Prostate gland (tissue), 2 donors: Measurements from ENCODE around the gene TBC1D14. TPM values are rescaled to one million over a fixed set of nuclear protein-coding genes. Genes with fewer than 3 reads are reported as not detected.
A peak's percentile ranks its signal among the peaks of the same experiment; 100 is the strongest.

ENCODE experiments used
- DNase-seq: peaks from one replicate; pipeline ENCODE4 v3.0.0-alpha.2; 2019; ENCODE audit warnings: low spot score
- H3K27ac ChIP-seq, 2 donors: fragments of 200-600 bp; sonication (generic); 2 replicates each; pipeline ENCODE4 v1.5.1; 2017 to 2019
- H3K27me3 ChIP-seq: fragments of 200-600 bp; sonication (generic); replicated peaks from 2 replicates; pipeline ENCODE4 v1.5.1; 2019; ENCODE audit not compliant: insufficient read depth
- H3K36me3 ChIP-seq, 2 donors: fragments of 200-600 bp; sonication (generic); 1 replicate in 1 of 2; 2 replicates in 1 of 2; pipeline versions ENCODE4 v1.5.1 to v1.8.1; 2017 to 2019
- H3K4me1 ChIP-seq: fragments of 200-600 bp; sonication (generic); replicated peaks from 2 replicates; pipeline ENCODE4 v1.5.1; 2019
- H3K4me3 ChIP-seq, 2 donors: fragments of 200-600 bp; sonication (generic); 2 replicates each; pipeline ENCODE4 v1.5.1; 2017 to 2019
- H3K9me3 ChIP-seq: fragments of 200-600 bp; sonication (generic); 2 replicates; pipeline ENCODE4 v1.5.1; 2017
- POLR2A ChIP-seq: fragments of 450-650 bp; IDR thresholded peaks from one replicate; pipeline ENCODE4 v1.6.1; 2016; ENCODE audit warnings: antibody characterized with exemption, mild to moderate bottlenecking
- POLR2AphosphoS5 ChIP-seq: sonication (generic); formaldehyde crosslinking; IDR thresholded peaks from one replicate; pipeline ENCODE4 v1.6.1; 2017; ENCODE audit warnings: antibody characterized with exemption
- WGBS: methylation state at CpG from one replicate; pipeline ENCODE4 v1.1.5; 2018; 5-methylcytosine and 5-hydroxymethylcytosine counted together
- intact Hi-C: fragments of 100-400 bp; cut with DNase I; formaldehyde crosslinking; loops from one replicate; pipeline ENCODE4 v1.14.2; 2022
- total RNA-seq, 2 donors: library from RNA; depleted of rRNA; stranded (reverse); fragments of >200 nt; gene quantifications; one replicate each; pipeline ENCODE4 v1.1.0, GENCODE V29; 2016
- TF ChIP-seq, protein P1 (sequence below), 4 experiments: fragments of 200-600 bp in 2 of 4; fragments of 450-650 bp in 2 of 4; sonication (generic) in 2 of 4; IDR thresholded peaks; 1 replicate in 3 of 4; 2 replicates in 1 of 4; pipeline ENCODE4 v1.5.1; 2016 to 2019; ENCODE audit warnings: antibody characterized with exemption in 4 of 4, mild to moderate bottlenecking in 2 of 4, moderate library complexity in 2 of 4

Gene TBC1D14
- total RNA-seq, 2 donors from 2014 or later: 56.2 to 90.5 TPM

DNA sequence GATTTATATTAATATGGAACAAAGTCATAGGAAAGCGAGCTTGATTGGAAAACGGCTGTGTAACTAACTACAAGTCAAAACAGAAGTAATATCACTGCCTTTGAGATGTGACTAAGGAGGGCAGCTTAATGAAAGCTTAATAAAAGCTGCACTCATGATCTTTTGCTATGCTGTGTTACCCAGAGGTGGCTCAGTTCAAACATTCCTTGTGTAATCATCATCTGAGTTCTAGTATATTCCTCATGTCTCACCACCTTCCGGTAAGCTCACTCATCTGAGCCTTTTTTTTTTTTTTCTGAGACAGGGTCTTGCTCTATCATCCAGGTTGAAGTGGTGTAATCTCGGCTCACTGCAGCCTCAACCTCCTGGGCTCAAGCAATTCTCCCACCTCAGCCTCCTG is 153.2 kb downstream of the TBC1D14 start:
- intact Hi-C loops: no loop called here
- no peaks in the 10 kb centered on the region for H3K9me3 ChIP-seq
- no peak overlapping the region for H3K4me3 ChIP-seq
- no peak overlapping the region for H3K27ac ChIP-seq
- no peaks in the 10 kb centered on the region for H3K36me3 ChIP-seq
- DNase-seq: no peak
- 92% methylated on average over 4 of the region's 4 CpGs for WGBS
- TF ChIP-seq POLR2AphosphoS5: no peak
- TF ChIP-seq, protein P1, sequence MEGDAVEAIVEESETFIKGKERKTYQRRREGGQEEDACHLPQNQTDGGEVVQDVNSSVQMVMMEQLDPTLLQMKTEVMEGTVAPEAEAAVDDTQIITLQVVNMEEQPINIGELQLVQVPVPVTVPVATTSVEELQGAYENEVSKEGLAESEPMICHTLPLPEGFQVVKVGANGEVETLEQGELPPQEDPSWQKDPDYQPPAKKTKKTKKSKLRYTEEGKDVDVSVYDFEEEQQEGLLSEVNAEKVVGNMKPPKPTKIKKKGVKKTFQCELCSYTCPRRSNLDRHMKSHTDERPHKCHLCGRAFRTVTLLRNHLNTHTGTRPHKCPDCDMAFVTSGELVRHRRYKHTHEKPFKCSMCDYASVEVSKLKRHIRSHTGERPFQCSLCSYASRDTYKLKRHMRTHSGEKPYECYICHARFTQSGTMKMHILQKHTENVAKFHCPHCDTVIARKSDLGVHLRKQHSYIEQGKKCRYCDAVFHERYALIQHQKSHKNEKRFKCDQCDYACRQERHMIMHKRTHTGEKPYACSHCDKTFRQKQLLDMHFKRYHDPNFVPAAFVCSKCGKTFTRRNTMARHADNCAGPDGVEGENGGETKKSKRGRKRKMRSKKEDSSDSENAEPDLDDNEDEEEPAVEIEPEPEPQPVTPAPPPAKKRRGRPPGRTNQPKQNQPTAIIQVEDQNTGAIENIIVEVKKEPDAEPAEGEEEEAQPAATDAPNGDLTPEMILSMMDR (IDR thresholded peaks at IDR 0.05): no peak
- TF ChIP-seq POLR2A: no peak
- peaks cover 7% of the 10 kb centered on the region for H3K4me1 ChIP-seq
- no peaks in the 10 kb centered on the region for H3K27me3 ChIP-seq

DNA sequence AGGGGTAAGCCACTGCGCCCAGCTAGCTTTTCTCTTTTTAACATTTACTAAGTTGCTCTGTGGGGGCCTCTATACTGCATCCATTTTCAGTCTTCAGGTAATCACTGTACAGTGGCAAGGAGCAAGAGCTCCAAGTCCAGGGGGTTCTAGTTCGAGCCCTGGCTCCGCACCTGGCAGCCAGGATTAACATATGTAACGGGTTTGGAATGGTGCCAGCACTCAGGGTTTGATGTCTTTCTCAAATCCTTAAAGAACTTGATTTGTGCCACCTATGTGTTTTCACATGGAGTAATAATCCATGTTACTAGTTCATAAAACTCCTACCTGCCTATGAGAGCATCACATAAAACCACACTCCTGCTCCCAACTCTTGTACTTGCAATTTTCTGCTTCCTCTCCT is 153.7 kb downstream of the TBC1D14 start:
- Histone ChIP-seq H3K27ac (no peak overlapping the region), H3K9me3 (no peaks in the 10 kb centered on the region), H3K27me3 (no peaks in the 10 kb centered on the region), H3K4me1 (peaks cover 7% of the 10 kb centered on the region), H3K4me3 (no peak overlapping the region), H3K36me3 (no peaks in the 10 kb centered on the region)
- WGBS: 73% methylated on average over 4 of the region's 4 CpGs
- TF ChIP-seq, protein P1 (IDR thresholded peaks at IDR 0.05): no peak
- no peak for TF ChIP-seq POLR2AphosphoS5
- intact Hi-C loops: no loop called here
- no peak for DNase-seq

DNA sequence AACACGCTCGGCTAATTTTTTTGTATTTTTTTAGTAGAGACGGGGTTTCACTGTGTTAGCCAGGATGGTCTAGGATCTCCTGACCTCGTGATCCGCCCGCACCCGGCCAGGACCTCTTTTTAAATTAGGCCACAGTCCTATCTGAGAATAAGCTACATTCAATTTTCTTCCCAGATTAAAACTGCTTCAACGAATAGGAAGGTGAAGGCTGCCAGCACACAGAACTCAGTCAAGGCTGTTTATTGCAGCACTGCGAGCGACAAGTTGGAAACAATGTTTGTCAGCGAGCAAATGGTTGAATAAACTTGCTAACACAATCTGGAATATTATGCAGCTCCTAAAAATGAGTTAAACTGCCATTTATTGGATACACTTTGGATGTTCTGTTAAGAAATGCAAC is 156.4 kb downstream of the TBC1D14 start:
- no peak overlapping the region for H3K4me3 ChIP-seq
- H3K27me3 ChIP-seq: no peaks in the 10 kb centered on the region
- TF ChIP-seq POLR2AphosphoS5 (no peak), POLR2A (no peak)
- TF ChIP-seq, protein P1 (IDR thresholded peaks at IDR 0.05): no peak
- H3K4me1 ChIP-seq: peaks cover 7% of the 10 kb centered on the region
- no peaks in the 10 kb centered on the region for H3K36me3 ChIP-seq
- intact Hi-C loops: loop anchor here (5.0 kb wide), 1 partner anchor 94 kb away; no protein-coding TSS in a partner anchor
- H3K27ac ChIP-seq: no peak overlapping the region
- 92% methylated on average over 11 of the region's 11 CpGs for WGBS
- no peak for DNase-seq
- no peaks in the 10 kb centered on the region for H3K9me3 ChIP-seq

DNA sequence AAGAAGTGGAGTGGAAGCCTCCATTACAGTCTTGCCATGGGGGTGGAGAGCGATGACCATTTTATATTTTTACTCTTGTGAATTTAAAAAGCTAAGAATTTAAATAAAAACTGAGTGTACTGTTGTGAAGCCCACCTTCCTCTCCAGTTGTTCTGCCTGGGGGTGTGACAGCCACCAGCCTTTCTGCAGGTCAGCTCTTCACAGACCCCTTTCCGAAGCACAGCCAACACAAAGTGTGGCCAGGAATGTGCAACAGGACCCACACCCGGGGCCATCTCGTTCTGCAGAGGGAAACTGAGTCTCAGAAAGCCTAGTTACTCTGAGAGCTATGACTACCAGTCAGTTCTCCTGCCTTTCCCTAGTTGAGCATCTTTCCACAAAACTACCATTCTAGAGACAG is 156.9 kb downstream of the TBC1D14 start:
- no peak for DNase-seq
- Histone ChIP-seq H3K4me1 (peaks cover 7% of the 10 kb centered on the region), H3K27ac (no peak overlapping the region), H3K36me3 (no peaks in the 10 kb centered on the region), H3K27me3 (no peaks in the 10 kb centered on the region), H3K9me3 (no peaks in the 10 kb centered on the region), H3K4me3 (peak overlapping the region in 1 of 2 donors; percentile 91)
- 90% methylated on average over 4 of the region's 4 CpGs for WGBS
- intact Hi-C loops: loop anchor here (5.0 kb wide), 1 partner anchor 94 kb away; no protein-coding TSS in a partner anchor
- TF ChIP-seq POLR2AphosphoS5: no peak
- no peak for TF ChIP-seq POLR2A
- TF ChIP-seq, protein P1 (IDR thresholded peaks at IDR 0.05): no peak

DNA sequence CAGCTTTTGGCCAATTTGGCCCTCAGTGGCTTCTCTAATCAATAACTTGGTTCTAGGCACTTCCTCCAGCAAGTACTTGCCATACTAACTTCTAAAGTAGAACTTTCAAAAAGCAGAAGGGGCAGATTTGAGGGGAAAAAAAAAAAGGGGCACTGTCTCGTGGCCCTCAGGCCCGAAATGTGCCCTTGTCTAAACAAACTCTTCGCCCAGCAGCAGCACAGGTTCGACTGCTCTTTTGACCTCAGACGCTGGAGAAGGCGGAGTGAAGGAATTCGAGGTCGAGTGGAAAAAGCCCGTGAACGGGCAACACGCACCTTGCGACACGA is 157.5 kb downstream of the TBC1D14 start:
- Histone ChIP-seq H3K36me3 (no peaks in the 10 kb centered on the region), H3K4me3 (peak overlapping the region; percentile 91 to 92), H3K27ac (peak overlapping the region; percentile 75 to 76), H3K4me1 (peaks cover 7% of the 10 kb centered on the region), H3K9me3 (no peaks in the 10 kb centered on the region), H3K27me3 (no peaks in the 10 kb centered on the region)
- intact Hi-C loops: loop anchor here (1.0 to 5.0 kb wide), 2 partner anchors 23 to 95 kb away; no protein-coding TSS in a partner anchor
- under 1% methylated on average over 13 of the region's 13 CpGs for WGBS
- DNase-seq: no peak
- no peak for TF ChIP-seq POLR2A
- TF ChIP-seq, protein P1 (IDR thresholded peaks at IDR 0.05): no peak
- no peak for TF ChIP-seq POLR2AphosphoS5
